HG03342 (cell line): ENCODE data around the gene PDGFA.

Source experiments
- ATAC-seq: cut with Tn5 transposase; IDR thresholded peaks from one replicate; pipeline ENCODE4 v1.9.1; 2021; ENCODE audit warnings: mild to moderate bottlenecking, moderate library complexity; ENCODE audit not compliant: unreplicated experiment

PDGFA gene

GRCh38 chr7:462173-463103, 57.2 kb downstream of the PDGFA start:
- no peak for ATAC-seq

- no peak for ATAC-seq
Measured at GRCh38 chr7:461453-462172, 58.0 kb downstream of the PDGFA start.

GRCh38 chr7:461117-461452, 58.6 kb downstream of the PDGFA start:
- ATAC-seq: no peak

DNA sequence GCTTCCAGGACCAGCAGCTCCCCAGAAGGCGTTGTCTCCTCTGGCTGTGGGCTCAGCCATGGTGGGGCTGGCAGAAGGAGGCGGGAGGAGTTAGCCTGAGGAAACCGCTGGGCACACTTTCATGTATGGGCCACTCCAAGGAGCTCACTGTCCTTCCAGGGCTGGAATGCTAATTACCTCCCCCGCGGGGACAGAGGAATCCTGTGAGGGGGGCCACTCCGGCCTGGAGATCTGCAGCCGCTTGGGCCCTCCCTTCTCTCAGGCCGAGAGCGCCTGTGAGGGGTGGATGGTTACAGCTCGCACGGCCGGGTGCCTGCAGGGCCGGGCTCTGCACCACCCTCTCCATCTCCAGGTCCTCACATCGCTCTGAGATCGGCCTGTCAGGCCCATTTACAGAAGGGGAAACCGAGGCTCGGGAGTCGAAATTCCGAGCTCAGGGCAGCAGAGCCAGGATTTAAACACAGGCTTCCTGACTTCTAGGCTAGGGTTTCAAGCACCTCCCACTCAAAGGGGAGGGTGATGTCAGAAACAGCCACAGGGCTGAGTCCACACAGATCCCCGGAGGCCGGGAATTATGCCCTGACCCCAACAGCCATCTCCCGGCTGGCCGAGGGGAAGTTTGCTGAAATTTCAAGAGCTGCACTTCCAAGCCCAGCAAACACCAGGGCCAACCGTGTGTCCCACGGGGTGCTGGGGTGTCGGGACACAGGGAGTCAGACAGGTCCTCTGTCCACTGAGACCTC, 59.1 kb downstream of the PDGFA start:
- no peak for ATAC-seq

DNA sequence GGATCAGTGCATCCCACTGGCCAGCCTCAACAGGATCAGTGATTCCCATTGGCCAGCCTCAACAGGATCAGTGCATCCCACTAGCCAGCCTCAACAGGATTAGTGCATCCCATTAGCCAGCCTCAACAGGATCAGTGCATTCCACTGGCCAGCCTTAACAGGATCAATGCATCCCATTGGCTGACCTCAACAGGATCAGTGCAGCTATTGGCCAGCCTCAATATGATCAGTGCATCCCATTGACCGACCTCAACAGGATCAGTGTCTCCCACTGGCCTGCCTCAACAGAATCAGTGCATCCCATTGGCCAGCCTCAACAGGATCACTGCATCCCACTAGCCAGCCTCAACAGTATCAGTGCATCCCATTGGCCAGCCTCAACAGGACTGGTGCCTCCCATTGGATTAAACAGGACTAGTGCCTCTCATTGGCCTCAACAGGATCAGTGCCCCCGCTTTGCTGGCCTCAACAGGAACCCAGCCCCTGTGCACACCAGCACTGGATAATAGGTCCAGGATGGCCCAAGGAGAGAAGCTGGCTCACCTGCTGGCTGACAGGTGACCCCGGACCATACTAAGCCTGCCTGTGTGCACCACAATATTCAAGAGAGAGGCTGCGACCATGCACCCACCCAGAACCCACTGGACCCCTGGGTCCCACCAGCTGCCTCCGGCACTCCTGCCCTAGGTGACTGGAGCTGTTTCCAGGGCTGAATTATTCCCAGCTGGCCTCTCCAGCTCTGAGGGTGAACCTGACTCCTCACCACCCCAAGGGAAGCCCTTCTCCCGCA, 59.9 kb downstream of the PDGFA start:
- no peak for ATAC-seq

- ATAC-seq: no peak
Measured at GRCh38 chr7:458511-459245, 61.0 kb downstream of the PDGFA start.

DNA sequence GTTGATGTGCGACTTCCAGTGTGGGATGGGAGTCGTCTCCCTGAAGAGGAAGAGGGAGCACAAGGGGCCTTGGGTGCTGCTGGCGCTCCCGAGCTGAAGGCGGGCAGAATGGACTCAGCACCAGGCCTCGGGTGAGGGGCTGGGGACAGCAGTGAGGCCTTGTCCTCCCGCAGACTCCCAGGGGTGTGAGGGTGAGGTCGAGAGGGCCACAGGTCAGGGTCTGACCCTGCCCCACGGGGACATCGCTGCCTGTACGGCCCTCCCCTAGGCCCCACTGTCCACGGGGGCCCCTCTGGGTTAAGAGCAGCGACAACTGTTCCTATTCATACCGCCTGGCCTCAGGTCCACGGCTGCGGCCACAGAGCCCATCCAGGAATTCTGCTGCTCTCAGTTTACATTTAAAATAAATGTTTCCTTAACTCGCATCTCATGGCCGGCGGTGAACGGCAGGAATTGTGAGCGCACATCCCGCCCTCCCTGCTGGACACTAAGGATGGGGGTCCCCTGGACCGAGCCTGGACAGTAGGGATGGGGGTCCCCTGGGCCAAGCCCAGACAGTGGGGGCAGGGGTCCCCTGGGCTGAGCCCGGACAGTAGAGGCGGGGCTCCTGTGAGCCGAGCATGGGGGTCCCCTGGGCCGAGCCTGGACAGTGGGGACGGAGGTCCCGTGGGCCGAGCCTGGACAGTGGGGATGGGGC, 61.7 kb downstream of the PDGFA start:
- no peak for ATAC-seq

GRCh38 chr7:455110-455928, 64.3 kb downstream of the PDGFA start:
- no peak for ATAC-seq

GRCh38 chr7:454356-455109, 65.1 kb downstream of the PDGFA start:
- no peak for ATAC-seq

GRCh38 chr7:453597-454306, 65.9 kb downstream of the PDGFA start:
- ATAC-seq: no peak

GRCh38 chr7:452791-453455, 66.7 kb downstream of the PDGFA start:
- no peak for ATAC-seq

DNA sequence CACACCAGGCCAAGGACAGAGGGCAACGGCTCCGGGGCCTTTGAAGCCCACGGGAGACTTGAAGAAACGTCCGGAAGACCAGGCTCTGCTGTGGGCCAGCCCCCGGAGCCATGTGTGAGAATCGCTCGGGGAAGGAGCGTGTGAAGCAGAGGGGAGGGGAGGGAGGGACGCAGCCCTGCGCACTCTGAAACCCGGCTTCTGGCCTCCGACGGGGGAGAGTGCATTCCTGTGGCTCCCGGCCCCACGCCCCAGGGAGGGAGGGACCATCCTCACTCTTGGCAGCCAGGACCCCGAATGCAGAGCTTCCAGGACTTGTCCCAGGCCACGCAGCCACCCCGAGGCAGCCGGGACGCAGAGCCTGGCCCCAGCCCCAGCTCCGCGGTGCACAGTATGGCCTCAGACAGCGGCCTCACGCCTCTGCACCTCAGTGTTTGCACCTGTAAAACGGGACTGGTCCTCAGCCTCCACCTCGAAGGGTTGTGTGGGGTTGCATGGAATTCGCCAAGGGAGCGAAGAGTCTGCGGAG, 67.4 kb downstream of the PDGFA start:
- ATAC-seq: no peak

DNA sequence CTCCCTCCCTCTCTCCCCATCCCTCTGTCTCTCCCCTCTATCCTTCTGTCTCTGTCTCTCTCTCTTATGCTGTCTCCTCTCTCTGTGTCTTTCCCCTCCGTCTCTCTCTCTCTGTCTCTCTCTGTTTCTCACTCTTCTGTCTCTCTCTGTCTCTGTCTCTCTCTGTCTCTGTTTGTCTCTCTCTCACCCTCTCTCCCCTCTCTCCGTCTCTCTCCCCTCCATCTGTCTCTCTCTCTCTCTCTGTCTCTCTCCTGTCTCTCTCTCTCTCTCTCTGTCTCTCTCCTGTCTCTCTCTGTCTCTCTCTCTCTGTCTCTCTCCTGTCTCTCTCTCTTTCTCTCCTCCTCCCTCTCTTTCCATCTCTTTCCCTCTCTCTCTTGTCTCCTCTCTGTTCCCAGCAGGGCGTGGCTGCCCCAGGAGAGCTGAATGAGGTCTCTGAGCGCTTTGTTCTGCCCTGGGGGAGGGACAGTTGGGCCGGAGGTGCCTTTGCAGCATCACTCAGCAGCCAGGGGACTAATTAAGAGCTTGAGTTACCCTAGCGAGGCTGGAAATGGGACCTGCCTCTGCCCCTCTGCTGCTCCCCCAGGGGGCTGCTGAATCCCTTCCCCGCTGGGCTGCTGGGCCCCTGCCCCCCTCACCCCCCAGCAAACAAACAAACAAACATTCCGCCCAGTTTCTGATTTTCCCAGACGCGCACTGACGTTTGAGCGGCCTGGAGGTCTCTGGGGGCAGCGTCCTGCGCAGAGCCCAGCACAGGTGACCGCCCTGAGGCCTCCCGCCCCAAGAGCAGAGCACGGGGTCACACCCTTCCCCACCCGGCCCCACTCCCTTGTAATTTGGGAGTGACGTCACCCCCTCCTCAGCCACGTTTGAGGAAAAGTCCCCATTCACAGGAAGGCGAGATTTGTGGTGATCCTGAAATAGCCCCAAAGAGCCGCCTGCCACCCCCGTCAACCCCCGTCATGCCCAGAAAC, 68.1 kb downstream of the PDGFA start:
- no peak for ATAC-seq

GRCh38 chr7:450741-451140, 68.9 kb downstream of the PDGFA start:
- ATAC-seq: no peak

DNA sequence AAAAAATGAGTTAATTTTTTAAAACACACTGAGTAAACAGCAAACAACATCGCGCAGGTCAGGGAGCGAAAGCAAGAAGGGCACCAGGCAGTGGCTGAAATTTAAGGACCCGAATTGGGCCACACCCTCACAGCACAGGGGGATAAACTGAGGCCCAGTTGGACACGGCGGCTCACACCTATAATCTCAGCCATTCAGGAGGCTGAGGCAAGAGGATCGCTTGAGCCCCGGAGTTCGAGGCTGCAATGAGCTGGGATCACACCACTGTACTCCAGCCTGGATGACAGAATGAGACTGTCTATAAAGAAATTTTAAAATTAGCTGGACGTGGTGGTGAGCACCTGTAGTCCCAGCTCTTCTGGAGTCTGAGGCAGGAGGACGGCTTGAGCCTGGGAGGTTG, 69.6 kb downstream of the PDGFA start:
- ATAC-seq: no peak
